Activated naive CD4-positive, alpha-beta T cell treated with anti-CD3 and anti-CD28 coated beads, Interleukin-2, amount 50 U/mL, for 24 hours (primary cell): Measurements from ENCODE around the gene SIRT7.

ENCODE experiments used
- H3K27ac Mint-ChIP-seq: one replicate; pipeline ENCODE4 v1.8.0; 2021; ENCODE audit warnings: mild to moderate bottlenecking, mixed read lengths
- H3K27me3 Mint-ChIP-seq: one replicate; pipeline ENCODE4 v1.8.0; 2021; ENCODE audit warnings: mixed read lengths
- H3K36me3 Mint-ChIP-seq: one replicate; pipeline ENCODE4 v1.8.0; 2021; ENCODE audit warnings: mixed read lengths
- H3K4me1 Mint-ChIP-seq: one replicate; pipeline ENCODE4 v1.8.0; 2021; ENCODE audit warnings: mixed read lengths
- H3K4me3 Mint-ChIP-seq: one replicate; pipeline ENCODE4 v1.8.0; 2021; ENCODE audit warnings: mild to moderate bottlenecking, mixed read lengths
- H3K9me3 Mint-ChIP-seq: one replicate; pipeline ENCODE4 v1.8.0; 2021; ENCODE audit warnings: mixed read lengths

The SIRT7 gene

DNA sequence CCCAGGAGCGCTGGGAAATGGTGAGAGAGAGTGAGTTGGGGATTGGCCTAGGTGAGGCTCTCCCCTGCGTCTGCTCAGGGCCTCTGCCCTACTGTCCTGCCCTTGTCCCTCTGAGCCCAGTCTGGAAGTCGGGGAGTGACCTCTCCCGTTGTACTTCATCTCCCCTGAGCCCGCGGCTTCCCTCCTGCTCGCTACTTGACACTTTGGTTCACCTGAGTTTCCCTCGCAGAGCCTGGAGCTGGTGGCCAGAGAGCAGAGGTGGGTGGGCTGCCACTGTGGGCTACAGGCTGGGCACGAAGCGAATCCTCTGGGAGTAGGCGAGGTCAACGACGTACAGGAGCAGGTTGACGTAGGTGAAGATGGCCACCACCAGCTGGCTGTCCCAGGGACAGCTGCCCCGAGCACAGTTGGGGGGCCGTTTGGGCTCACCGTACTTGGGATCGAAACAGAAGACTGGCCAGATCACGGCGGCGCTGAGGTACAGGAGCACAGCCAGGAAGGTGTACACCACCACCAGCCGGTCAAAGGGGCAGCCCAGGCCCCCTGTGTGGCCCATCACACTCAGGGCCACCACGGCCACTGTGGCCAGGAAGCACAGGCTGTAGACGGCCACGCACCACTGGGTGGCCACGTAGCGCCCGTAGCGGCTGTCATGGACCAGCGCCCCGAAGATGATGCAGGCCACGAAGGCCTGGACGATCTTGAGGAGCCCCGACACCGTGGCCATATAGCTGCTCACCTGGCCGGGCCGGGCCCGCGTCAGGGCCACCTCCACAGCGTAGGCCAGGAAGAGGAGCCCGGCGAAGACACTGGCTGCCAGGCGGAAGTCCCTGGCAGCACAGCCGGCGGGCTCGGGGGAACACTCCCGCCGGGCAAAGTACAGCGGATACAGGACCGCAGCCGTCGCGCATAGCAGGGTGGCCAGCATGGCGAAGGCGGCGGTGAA lies 22.8 kb upstream of the SIRT7 start:
- H3K9me3 Mint-ChIP-seq = no peaks in the 10 kb centered on the region
- no peak overlapping the region for H3K27ac Mint-ChIP-seq
- no peak overlapping the region for H3K4me3 Mint-ChIP-seq
- peaks cover 9% of the 10 kb centered on the region for H3K4me1 Mint-ChIP-seq
- no peaks in the 10 kb centered on the region for H3K27me3 Mint-ChIP-seq
- H3K36me3 Mint-ChIP-seq = no peaks in the 10 kb centered on the region

DNA sequence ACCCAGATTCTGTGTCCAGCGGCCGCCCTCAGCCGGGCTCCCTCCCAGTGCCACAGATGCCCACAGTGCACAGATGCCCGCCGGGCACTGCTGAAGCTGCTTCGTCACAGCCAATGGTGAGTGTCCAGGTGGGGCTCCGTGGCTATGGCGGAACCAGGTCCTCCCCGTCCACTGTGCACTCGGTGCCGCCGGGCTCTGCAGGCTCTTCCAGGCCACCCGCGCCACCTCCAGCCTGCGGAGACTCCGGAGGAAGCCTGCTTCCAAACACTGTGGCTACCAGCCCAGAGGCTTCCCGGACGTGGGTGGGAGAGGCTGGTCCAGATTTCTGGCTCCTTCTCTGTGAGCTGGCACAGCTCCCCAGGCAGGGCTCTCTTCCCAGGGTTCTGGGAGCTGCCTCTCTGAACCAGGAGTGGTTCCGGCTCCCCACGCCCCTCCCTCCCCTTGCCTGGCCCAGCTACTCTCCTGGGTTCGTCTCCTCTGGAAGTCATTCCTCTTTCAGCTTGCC lies 22.0 kb upstream of the SIRT7 start:
- Mint-ChIP-seq H3K4me3 (no peak overlapping the region), H3K27me3 (no peaks in the 10 kb centered on the region), H3K9me3 (no peaks in the 10 kb centered on the region), H3K36me3 (peaks cover under 1% of the 10 kb centered on the region), H3K4me1 (peaks cover 12% of the 10 kb centered on the region), H3K27ac (no peak overlapping the region)

DNA sequence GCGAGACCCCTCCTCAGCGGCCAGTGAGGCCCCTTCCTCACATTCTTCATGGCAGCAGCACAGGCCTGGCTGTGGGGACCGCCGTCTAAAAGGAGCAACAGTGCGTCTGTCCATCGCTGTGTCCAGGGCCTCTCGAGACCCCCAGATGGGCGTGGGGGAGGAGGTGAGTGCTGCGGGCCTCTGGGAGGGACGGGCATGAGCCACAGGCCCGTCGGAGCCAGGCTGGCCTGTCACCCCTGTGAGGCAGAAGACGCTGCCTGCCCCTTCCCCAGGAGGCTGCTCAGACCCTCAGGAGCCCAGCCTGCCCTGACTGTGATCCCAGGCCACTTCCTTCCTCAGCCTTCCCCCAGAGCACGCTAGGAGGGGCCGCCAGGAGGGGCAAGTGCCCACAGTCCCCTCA lies 21.2 kb upstream of the SIRT7 start:
- H3K27ac Mint-ChIP-seq = no peak overlapping the region
- no peaks in the 10 kb centered on the region for H3K27me3 Mint-ChIP-seq
- H3K36me3 Mint-ChIP-seq = peaks cover 2% of the 10 kb centered on the region
- H3K4me3 Mint-ChIP-seq = no peak overlapping the region
- H3K4me1 Mint-ChIP-seq = peaks cover 12% of the 10 kb centered on the region
- no peaks in the 10 kb centered on the region for H3K9me3 Mint-ChIP-seq

DNA sequence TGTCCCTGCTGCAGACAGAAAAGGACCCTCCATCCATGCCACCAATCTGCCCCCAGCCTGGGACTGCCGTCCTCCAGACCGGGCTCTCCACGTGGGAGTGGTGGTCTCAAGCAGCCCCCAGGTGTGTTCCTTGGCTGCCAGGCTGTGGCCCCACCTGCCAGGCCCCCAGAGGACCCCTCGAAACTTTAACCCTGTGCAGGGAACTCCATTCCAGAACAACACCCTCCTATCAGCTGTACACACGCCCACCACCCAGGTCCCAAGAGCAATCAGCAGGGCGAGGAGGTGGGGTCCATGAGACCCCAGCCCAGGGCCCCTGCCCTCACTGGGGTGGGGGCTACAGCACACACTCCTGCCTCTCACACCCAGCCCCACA lies 17.7 kb upstream of the SIRT7 start:
- peak overlapping the region; percentile 88 for H3K4me3 Mint-ChIP-seq
- no peaks in the 10 kb centered on the region for H3K9me3 Mint-ChIP-seq
- H3K36me3 Mint-ChIP-seq = peaks cover 2% of the 10 kb centered on the region
- peaks cover 3% of the 10 kb centered on the region for H3K27me3 Mint-ChIP-seq
- peaks cover 12% of the 10 kb centered on the region for H3K4me1 Mint-ChIP-seq
- peak overlapping the region; percentile 46 for H3K27ac Mint-ChIP-seq

- Mint-ChIP-seq H3K9me3 (no peaks in the 10 kb centered on the region), H3K4me1 (peaks cover 12% of the 10 kb centered on the region), H3K4me3 (peak overlapping the region; percentile 88), H3K27me3 (peaks cover 3% of the 10 kb centered on the region), H3K36me3 (peaks cover 2% of the 10 kb centered on the region), H3K27ac (peak overlapping the region; percentile 65)
These were observed 17.1 kb upstream of the SIRT7 start for GRCh38 chr17:81934850-81935708.

- H3K4me3 Mint-ChIP-seq = peak overlapping the region; percentile 26
- H3K9me3 Mint-ChIP-seq = no peaks in the 10 kb centered on the region
- H3K36me3 Mint-ChIP-seq = peaks cover 2% of the 10 kb centered on the region
- peaks cover 3% of the 10 kb centered on the region for H3K27me3 Mint-ChIP-seq
- no peak overlapping the region for H3K27ac Mint-ChIP-seq
- H3K4me1 Mint-ChIP-seq = peaks cover 12% of the 10 kb centered on the region
These were observed 16.3 kb upstream of the SIRT7 start for GRCh38 chr17:81934098-81934757.

- Mint-ChIP-seq H3K4me3 (no peak overlapping the region), H3K27ac (no peak overlapping the region), H3K36me3 (peaks cover 2% of the 10 kb centered on the region), H3K27me3 (peaks cover 3% of the 10 kb centered on the region), H3K4me1 (peaks cover 12% of the 10 kb centered on the region), H3K9me3 (no peaks in the 10 kb centered on the region)
These were observed 15.3 kb upstream of the SIRT7 start for GRCh38 chr17:81933178-81933699.

GRCh38 chr17:81932333-81932983 lies 14.5 kb upstream of the SIRT7 start:
- Mint-ChIP-seq H3K36me3 (peaks cover 2% of the 10 kb centered on the region), H3K4me1 (peaks cover 6% of the 10 kb centered on the region), H3K9me3 (no peaks in the 10 kb centered on the region), H3K27me3 (peaks cover 3% of the 10 kb centered on the region), H3K4me3 (no peak overlapping the region), H3K27ac (no peak overlapping the region)

GRCh38 chr17:81931557-81932332 lies 13.8 kb upstream of the SIRT7 start:
- Mint-ChIP-seq H3K36me3 (peaks cover 2% of the 10 kb centered on the region), H3K4me1 (peaks cover 6% of the 10 kb centered on the region), H3K4me3 (no peak overlapping the region), H3K9me3 (no peaks in the 10 kb centered on the region), H3K27ac (no peak overlapping the region), H3K27me3 (peaks cover 3% of the 10 kb centered on the region)

DNA sequence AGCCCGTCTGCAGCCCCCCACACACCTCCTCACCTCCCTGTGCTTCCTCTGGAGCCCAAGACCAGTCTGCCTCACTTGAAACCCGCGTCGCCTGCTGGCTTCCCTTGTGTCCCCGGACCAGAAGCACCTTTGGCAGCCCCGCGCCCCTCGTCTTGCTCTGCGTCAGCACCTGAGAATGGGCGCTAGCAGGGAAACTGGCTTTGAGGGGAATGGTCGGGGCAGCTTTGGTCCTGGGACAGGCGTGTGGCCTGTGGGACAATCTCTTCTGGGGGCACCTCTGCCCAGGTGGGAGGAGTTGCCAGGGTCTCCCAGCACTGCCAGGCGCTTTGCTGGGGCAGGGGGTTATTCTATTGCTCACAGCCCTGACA lies 13.2 kb upstream of the SIRT7 start:
- H3K27ac Mint-ChIP-seq = no peak overlapping the region
- peaks cover 2% of the 10 kb centered on the region for H3K36me3 Mint-ChIP-seq
- peaks cover 3% of the 10 kb centered on the region for H3K27me3 Mint-ChIP-seq
- no peaks in the 10 kb centered on the region for H3K9me3 Mint-ChIP-seq
- H3K4me3 Mint-ChIP-seq = peak overlapping the region; percentile 15
- peaks cover 11% of the 10 kb centered on the region for H3K4me1 Mint-ChIP-seq

DNA sequence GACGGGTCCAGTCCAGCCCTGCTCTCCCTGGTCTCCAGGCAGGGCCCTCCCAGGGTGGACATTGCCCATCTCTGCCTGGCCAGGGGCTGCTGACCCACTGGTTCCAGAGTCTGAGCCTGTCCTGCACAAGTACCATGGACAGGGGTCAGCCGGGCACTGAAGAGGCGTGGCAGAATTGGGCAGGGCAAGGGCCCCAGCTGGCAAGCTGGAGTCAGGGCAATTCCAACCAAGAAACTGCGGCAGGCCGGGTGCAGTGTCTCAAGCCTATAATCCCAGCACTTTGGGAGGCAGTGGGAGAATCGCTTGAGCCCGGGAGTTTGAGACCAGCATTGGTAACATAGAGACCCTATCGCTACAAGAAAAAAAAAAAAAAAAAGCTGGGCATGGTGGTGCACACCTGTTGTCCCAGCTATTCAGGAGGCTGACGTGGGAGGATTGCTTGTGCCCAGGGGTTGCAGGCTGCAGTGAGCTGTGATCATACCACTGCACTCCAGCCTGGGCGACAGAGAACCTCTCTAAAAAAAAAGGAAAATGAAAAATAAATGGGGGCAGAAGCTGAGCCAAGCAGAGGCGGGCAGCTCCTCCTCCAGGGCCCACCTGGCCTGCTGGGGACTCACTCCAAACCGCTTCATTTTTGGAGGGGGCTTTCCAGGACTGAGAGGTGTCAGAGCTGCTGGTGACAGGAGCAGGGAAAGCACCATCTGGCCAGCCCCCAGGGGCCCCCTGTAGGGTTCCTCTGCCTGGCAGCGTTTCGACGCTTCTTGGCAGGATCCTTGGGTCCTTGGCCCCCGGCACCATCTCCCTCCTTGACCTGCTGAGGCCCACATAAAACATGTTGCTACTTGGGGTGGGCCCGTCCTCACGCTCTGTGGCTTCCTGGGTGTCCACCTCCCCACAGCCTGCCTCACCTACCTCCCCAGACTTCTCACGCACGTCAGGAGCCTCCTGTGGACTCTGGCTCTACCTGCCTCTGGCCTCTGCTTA lies 12.5 kb upstream of the SIRT7 start:
- Mint-ChIP-seq H3K4me3 (peak overlapping the region; percentile 15), H3K9me3 (no peaks in the 10 kb centered on the region), H3K27ac (no peak overlapping the region), H3K27me3 (peaks cover 3% of the 10 kb centered on the region), H3K4me1 (peaks cover 11% of the 10 kb centered on the region), H3K36me3 (peaks cover 2% of the 10 kb centered on the region)

GRCh38 chr17:81929253-81930141 lies 11.5 kb upstream of the SIRT7 start:
- Mint-ChIP-seq H3K4me3 (peak overlapping the region; percentile 58), H3K36me3 (no peaks in the 10 kb centered on the region), H3K9me3 (no peaks in the 10 kb centered on the region), H3K27me3 (peaks cover 3% of the 10 kb centered on the region), H3K4me1 (peaks cover 15% of the 10 kb centered on the region), H3K27ac (no peak overlapping the region)
